LoVo (cell line): ENCODE measurements around the gene UBE2F.

Source experiments
- DNase-seq: peaks from one replicate; pipeline ENCODE4 v3.0.0-alpha.2; 2016; ENCODE audit warnings: low spot score

UBE2F gene

GRCh38 chr2:238081150-238081549 lies 114.3 kb downstream of the UBE2F start:
- DNase-seq, result no peak

- DNase-seq, result no peak
Measured at GRCh38 chr2:238081561-238081960, 114.7 kb downstream of the UBE2F start.

DNA sequence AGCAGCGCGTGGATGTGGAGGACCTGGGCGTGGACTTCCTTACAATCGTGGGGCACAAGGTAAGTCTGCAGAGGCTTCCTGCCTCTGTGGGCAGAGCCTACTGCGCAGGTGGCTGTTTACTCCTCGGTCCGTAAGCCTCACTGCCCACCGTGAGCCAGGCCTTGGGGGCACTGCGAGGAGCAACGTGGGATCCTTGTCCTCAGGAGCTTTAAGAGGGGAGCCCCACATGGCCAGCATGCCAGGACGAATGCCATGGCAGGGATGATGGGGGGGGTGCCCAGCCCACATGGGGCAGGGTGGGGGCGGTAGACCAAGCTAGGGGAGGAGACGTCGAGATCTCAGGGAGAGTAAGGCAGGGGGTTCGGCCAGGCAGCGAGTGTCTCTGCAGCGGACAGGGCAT lies 115.3 kb downstream of the UBE2F start:
- no peak for DNase-seq

GRCh38 chr2:238082827-238083226 lies 116.0 kb downstream of the UBE2F start:
- DNase-seq, result no peak

- DNase-seq, result no peak
Measured at GRCh38 chr2:238083919-238084318, 117.1 kb downstream of the UBE2F start.

DNA sequence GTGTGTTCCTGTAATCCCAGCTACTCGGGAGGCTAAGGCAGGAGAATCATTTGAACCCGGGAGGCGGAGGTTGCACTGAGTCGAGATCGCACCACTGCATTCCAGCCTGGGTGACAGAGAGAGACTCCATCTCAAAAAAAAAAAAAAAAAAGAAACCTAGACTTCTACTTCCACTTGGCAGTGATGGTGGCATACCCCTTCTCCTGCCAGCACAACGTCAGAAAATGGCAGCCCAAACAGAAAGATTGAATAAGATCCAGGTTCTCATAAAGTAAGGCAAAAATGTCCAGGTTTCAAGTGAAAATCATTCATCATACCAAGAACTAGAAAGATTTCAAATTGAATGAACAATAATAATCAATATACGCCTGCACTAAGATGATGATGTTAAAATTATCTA lies 117.9 kb downstream of the UBE2F start:
- DNase-seq, result no peak

- DNase-seq, result no peak
Measured at GRCh38 chr2:238085899-238086298, 119.1 kb downstream of the UBE2F start.

- DNase-seq, result no peak
Measured at GRCh38 chr2:238087211-238087610, 120.4 kb downstream of the UBE2F start.

GRCh38 chr2:238090887-238091286 lies 124.1 kb downstream of the UBE2F start:
- DNase-seq, result no peak

GRCh38 chr2:238091436-238092060 lies 124.7 kb downstream of the UBE2F start:
- no peak for DNase-seq
